H9 (cell line): ENCODE measurements around the gene SMIM12. TPM values are rescaled to one million over a fixed set of nuclear protein-coding genes. Genes with fewer than 3 reads are reported as not detected.

Experiments
- DNase-seq: peaks from one replicate; pipeline ENCODE4 v3.0.0-alpha.2; 2017
- H2AFZ ChIP-seq: one replicate; pipeline ENCODE4 v1.6.1; 2013; ENCODE audit warnings: mild to moderate bottlenecking, low read length, control low read depth, moderate library complexity
- H2AK5ac ChIP-seq: 2 replicates; pipeline ENCODE4 v1.6.1; 2013; ENCODE audit warnings: low read length, control low read depth, mixed read lengths; ENCODE audit not compliant: insufficient read length
- H2BK120ac ChIP-seq: one replicate; pipeline ENCODE4 v1.6.1; 2013; ENCODE audit warnings: low read depth, mild to moderate bottlenecking, low read length, control low read depth, inconsistent platforms; ENCODE audit not compliant: poor library complexity, severe bottlenecking
- H2BK12ac ChIP-seq: 2 replicates; pipeline ENCODE4 v1.6.1; 2013; ENCODE audit warnings: low read length, control low read depth, mixed read lengths, low read depth; ENCODE audit not compliant: insufficient read length
- H2BK15ac ChIP-seq: 2 replicates; pipeline ENCODE4 v1.6.1; 2013; ENCODE audit warnings: low read depth, low read length, control low read depth
- H2BK20ac ChIP-seq: one replicate; pipeline ENCODE4 v1.6.1; 2013; ENCODE audit warnings: low read depth, mild to moderate bottlenecking, low read length, control low read depth, inconsistent platforms; ENCODE audit not compliant: poor library complexity, severe bottlenecking
- H2BK5ac ChIP-seq: 2 replicates; pipeline ENCODE4 v1.6.1; 2013; ENCODE audit warnings: low read length, control low read depth, mixed read lengths; ENCODE audit not compliant: insufficient read length
- H3K14ac ChIP-seq: 2 replicates; pipeline ENCODE4 v1.6.1; 2013; ENCODE audit warnings: low read length, control low read depth; ENCODE audit not compliant: insufficient read depth
- H3K18ac ChIP-seq: 2 replicates; pipeline ENCODE4 v1.6.1; 2013; ENCODE audit warnings: low read depth, mild to moderate bottlenecking, mixed read lengths, low read length, control low read depth; ENCODE audit not compliant: insufficient read length
- H3K23ac ChIP-seq: 2 replicates; pipeline ENCODE4 v1.6.1; 2013; ENCODE audit warnings: low read length, control low read depth, mixed read lengths, low read depth; ENCODE audit not compliant: insufficient read length
- H3K23me2 ChIP-seq: 2 replicates; pipeline ENCODE4 v1.6.1; 2013; ENCODE audit warnings: low read depth, mild to moderate bottlenecking, mixed read lengths, low read length, control low read depth; ENCODE audit not compliant: insufficient read length, poor library complexity, severe bottlenecking
- H3K27ac ChIP-seq: 2 replicates; pipeline ENCODE4 v1.5.1; 2013; ENCODE audit warnings: low read length, control low read depth, mixed read lengths, low read depth; ENCODE audit not compliant: insufficient read length
- H3K27me3 ChIP-seq: 2 replicates; pipeline ENCODE4 v1.6.1; 2013; ENCODE audit warnings: low read length, control low read depth, inconsistent platforms; ENCODE audit not compliant: insufficient read depth
- H3K4ac ChIP-seq: 2 replicates; pipeline ENCODE4 v1.6.1; 2013; ENCODE audit warnings: low read depth, mild to moderate bottlenecking, control low read depth, inconsistent platforms, low read length, moderate library complexity
- H3K4me1 ChIP-seq: 2 replicates; pipeline ENCODE4 v1.6.1; 2013; ENCODE audit warnings: low read length, control low read depth, inconsistent platforms; ENCODE audit not compliant: insufficient read depth
- H3K4me2 ChIP-seq: 2 replicates; pipeline ENCODE4 v1.6.1; 2013; ENCODE audit warnings: low read length, control low read depth, mixed read lengths; ENCODE audit not compliant: insufficient read length, insufficient read depth
- H3K56ac ChIP-seq: 2 replicates; pipeline ENCODE4 v1.6.1; 2013; ENCODE audit warnings: low read depth, mild to moderate bottlenecking, mixed read lengths, low read length, control low read depth; ENCODE audit not compliant: insufficient read length
- H3K79me1 ChIP-seq: 2 replicates; pipeline ENCODE4 v1.6.1; 2013; ENCODE audit warnings: low read depth, mild to moderate bottlenecking, moderate library complexity, low read length, control low read depth, inconsistent platforms; ENCODE audit not compliant: insufficient read depth, poor library complexity, severe bottlenecking
- H3K79me2 ChIP-seq: 2 replicates; pipeline ENCODE4 v1.6.1; 2013; ENCODE audit warnings: low read length, control low read depth, inconsistent platforms; ENCODE audit not compliant: insufficient read depth
- H3K9ac ChIP-seq: 2 replicates; pipeline ENCODE4 v1.6.1; 2013; ENCODE audit warnings: low read length, control low read depth, mixed read lengths; ENCODE audit not compliant: insufficient read length; ENCODE audit errors: extremely low read depth
- H3K9me3 ChIP-seq: one replicate; pipeline ENCODE4 v1.6.1; 2013; ENCODE audit warnings: low read depth, low read length, inconsistent platforms; ENCODE audit not compliant: control insufficient read depth
- H3T11ph ChIP-seq: one replicate; pipeline ENCODE4 v1.6.1; 2013; ENCODE audit warnings: mild to moderate bottlenecking, low read length, control low read depth, inconsistent platforms
- H4K20me1 ChIP-seq: one replicate; pipeline ENCODE4 v1.6.1; 2013; ENCODE audit not compliant: control insufficient read depth, insufficient read length, insufficient read depth
- H4K5ac ChIP-seq: 2 replicates; pipeline ENCODE4 v1.6.1; 2013; ENCODE audit warnings: low read depth, mild to moderate bottlenecking, mixed read lengths, low read length, control low read depth; ENCODE audit not compliant: insufficient read length
- H4K8ac ChIP-seq: replicated peaks from 2 replicates; pipeline ENCODE4 v1.6.1; 2013; ENCODE audit warnings: low read length, control low read depth, mixed read lengths, low read depth; ENCODE audit not compliant: insufficient read length
- H4K91ac ChIP-seq: 2 replicates; pipeline ENCODE4 v1.6.1; 2013; ENCODE audit warnings: low read depth, mild to moderate bottlenecking, moderate library complexity, mixed read lengths, low read length, control low read depth; ENCODE audit not compliant: insufficient read length
- H3K27ac Mint-ChIP-seq, 3 experiments: 2 replicates in 2 of 3; 3 replicates in 1 of 3; pipeline ENCODE4 v1.8.0; 2020 to 2021; ENCODE audit warnings: mixed read lengths in 3 of 3, mild to moderate bottlenecking in 1 of 3, moderate library complexity in 1 of 3
- H3K27me3 Mint-ChIP-seq: 2 replicates; pipeline ENCODE4 v1.8.0; 2021; ENCODE audit warnings: low read depth, mild to moderate bottlenecking, moderate library complexity, mixed read lengths
- H3K36me3 Mint-ChIP-seq, 3 experiments: 2 replicates in 2 of 3; 3 replicates in 1 of 3; pipeline ENCODE4 v1.8.0; 2020 to 2021; ENCODE audit warnings: low read depth in 3 of 3, mixed read lengths in 3 of 3; ENCODE audit not compliant: insufficient read depth in 1 of 3
- H3K4me1 Mint-ChIP-seq, 2 experiments: 2 replicates each; pipeline ENCODE4 v1.8.0; 2020; ENCODE audit warnings: mixed read lengths in 2 of 2
- H3K4me3 Mint-ChIP-seq, 2 experiments: 2 replicates in 1 of 2; 3 replicates in 1 of 2; pipeline ENCODE4 v1.8.0; 2020 to 2021; ENCODE audit warnings: mild to moderate bottlenecking in 2 of 2, mixed read lengths in 2 of 2, moderate library complexity in 1 of 2
- H3K9me3 Mint-ChIP-seq, 2 experiments: 2 replicates in 1 of 2; 3 replicates in 1 of 2; pipeline ENCODE4 v1.8.0; 2020; ENCODE audit warnings: mild to moderate bottlenecking in 2 of 2, mixed read lengths in 2 of 2, moderate library complexity in 1 of 2
- WGBS: extraction: QIAGEN DNeasy Blood & Tissue Kit; methylation state at CpG from one replicate; pipeline ENCODE4 v1.1.7; 2013; ENCODE audit warnings: missing lambda C conversion rate, low lambda C conversion rate, mixed read lengths; ENCODE audit not compliant: insufficient read length; ENCODE audit errors: extremely low coverage; 5-methylcytosine and 5-hydroxymethylcytosine counted together
- total RNA-seq: library from RNA; stranded (reverse); gene quantifications from 2 replicates; pipeline ENCODE4 v1.2.1, GENCODE V29; 2021
- TF ChIP-seq, protein P1 (sequence below): fragments of 200-600 bp; sonication (generic); conservative IDR thresholded peaks from 3 replicates; pipeline ENCODE4 v1.8.0; 2021; ENCODE audit warnings: antibody characterized with exemption, mild to moderate bottlenecking

Gene SMIM12
- total RNA-seq, 1 experiment from 2014 or later, result 40.9 TPM

DNA sequence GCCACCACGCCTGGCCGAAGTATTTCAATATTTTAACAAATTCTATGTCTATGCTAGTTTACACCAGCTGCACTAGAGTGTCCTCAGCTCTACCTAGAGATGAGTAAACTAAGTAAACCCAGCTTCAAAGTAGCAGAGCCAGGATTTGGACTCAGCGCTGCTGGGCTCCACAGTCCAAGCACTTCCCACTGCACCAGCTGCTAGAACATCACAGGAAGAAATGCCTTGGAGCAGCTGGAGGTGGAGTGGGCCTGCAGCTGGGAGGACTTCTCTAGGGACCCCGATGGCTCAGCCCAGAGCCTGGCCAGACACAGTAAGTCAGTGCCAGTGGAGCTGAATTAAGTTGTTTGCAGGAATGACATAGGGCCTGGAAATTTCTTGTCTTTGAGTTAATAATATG lies 10.2 kb upstream of the SMIM12 start:
- H3K27me3 Mint-ChIP-seq, result peaks cover 45% of the 10 kb centered on the region
- Histone ChIP-seq H2BK5ac (no peak overlapping the region), H3K56ac (no peak overlapping the region), H3K9ac (no peak overlapping the region), H3K14ac (no peak overlapping the region), H2BK15ac (no peak overlapping the region), H3K18ac (no peak overlapping the region), H3T11ph (no peak overlapping the region), H3K4me1 (no peaks in the 10 kb centered on the region), H3K79me2 (no peaks in the 10 kb centered on the region), H4K8ac (no peak overlapping the region), H4K5ac (no peak overlapping the region), H3K23me2 (no peaks in the 10 kb centered on the region), H3K27me3 (no peaks in the 10 kb centered on the region), H2BK20ac (no peak overlapping the region), H3K9me3 (no peaks in the 10 kb centered on the region), H3K4me2 (no peak overlapping the region), H3K79me1 (no peaks in the 10 kb centered on the region), H2BK120ac (no peak overlapping the region), H2AK5ac (no peak overlapping the region), H3K4ac (no peak overlapping the region), H2AFZ (no peak overlapping the region), H4K20me1 (no peaks in the 10 kb centered on the region), H3K27ac (no peak overlapping the region), H4K91ac (no peak overlapping the region), H2BK12ac (no peak overlapping the region), H3K23ac (no peak overlapping the region)
- no peak overlapping the region for H3K27ac Mint-ChIP-seq
- H3K9me3 Mint-ChIP-seq, result no peaks in the 10 kb centered on the region
- no peak for DNase-seq
- H3K4me1 Mint-ChIP-seq, result peaks cover 2 to 5% of the 10 kb centered on the region in 2 experiments; a peak in 2 of 4 replicates
- no peak overlapping the region for H3K4me3 Mint-ChIP-seq
- TF ChIP-seq, protein P1, sequence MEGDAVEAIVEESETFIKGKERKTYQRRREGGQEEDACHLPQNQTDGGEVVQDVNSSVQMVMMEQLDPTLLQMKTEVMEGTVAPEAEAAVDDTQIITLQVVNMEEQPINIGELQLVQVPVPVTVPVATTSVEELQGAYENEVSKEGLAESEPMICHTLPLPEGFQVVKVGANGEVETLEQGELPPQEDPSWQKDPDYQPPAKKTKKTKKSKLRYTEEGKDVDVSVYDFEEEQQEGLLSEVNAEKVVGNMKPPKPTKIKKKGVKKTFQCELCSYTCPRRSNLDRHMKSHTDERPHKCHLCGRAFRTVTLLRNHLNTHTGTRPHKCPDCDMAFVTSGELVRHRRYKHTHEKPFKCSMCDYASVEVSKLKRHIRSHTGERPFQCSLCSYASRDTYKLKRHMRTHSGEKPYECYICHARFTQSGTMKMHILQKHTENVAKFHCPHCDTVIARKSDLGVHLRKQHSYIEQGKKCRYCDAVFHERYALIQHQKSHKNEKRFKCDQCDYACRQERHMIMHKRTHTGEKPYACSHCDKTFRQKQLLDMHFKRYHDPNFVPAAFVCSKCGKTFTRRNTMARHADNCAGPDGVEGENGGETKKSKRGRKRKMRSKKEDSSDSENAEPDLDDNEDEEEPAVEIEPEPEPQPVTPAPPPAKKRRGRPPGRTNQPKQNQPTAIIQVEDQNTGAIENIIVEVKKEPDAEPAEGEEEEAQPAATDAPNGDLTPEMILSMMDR, result no peak
- WGBS, result no CpG with 5 or more reads among the region's 4 CpGs
- H3K36me3 Mint-ChIP-seq, result no peaks in the 10 kb centered on the region; a peak in 2 of 7 replicates
